Measurements from ENCODE around the gene METRN.

DNA sequence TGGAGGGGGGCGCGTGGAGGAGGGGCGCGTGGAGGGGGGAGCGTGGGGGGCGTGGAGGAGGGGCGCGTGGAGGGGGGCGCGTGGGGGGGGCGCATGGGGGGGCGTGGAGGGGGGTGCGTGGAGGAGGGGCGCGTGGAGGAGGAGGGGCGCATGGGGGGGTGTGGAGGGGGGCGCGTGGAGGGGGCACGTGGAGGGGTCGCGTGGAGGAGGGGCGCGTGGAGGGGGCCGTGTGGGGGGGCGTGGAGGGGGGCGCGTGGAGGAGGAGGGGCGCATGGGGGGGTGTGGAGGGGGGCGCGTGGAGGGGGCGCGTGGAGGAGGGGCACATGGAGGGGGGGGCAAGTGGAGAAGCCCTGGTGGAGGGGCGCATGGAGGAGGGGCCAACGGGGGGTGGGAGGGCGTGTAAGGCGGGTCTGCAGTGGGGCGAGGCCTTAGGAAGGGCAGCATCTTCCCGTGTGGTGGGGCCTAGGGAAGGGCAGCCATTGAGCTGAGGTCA is 52.9 kb downstream of the METRN start:
- TF ChIP-seq, protein P1, sequence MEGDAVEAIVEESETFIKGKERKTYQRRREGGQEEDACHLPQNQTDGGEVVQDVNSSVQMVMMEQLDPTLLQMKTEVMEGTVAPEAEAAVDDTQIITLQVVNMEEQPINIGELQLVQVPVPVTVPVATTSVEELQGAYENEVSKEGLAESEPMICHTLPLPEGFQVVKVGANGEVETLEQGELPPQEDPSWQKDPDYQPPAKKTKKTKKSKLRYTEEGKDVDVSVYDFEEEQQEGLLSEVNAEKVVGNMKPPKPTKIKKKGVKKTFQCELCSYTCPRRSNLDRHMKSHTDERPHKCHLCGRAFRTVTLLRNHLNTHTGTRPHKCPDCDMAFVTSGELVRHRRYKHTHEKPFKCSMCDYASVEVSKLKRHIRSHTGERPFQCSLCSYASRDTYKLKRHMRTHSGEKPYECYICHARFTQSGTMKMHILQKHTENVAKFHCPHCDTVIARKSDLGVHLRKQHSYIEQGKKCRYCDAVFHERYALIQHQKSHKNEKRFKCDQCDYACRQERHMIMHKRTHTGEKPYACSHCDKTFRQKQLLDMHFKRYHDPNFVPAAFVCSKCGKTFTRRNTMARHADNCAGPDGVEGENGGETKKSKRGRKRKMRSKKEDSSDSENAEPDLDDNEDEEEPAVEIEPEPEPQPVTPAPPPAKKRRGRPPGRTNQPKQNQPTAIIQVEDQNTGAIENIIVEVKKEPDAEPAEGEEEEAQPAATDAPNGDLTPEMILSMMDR (optimal IDR thresholded peaks at IDR 0.05 in 1 of 3, IDR thresholded peaks at IDR 0.05 in 1 of 3, conservative IDR thresholded peaks at IDR 0.05 in 1 of 3; ENCODE audit: extremely low read depth in 1 of 3, insufficient read depth in 2 of 3, low read length in 3 of 3), result no peak
- TF ChIP-seq EZH2 (IDR thresholded peaks at IDR 0.05; ENCODE audit: low read length), result no peak
